ENCODE data around the gene GADD45A. TPM values are rescaled to one million over a fixed set of nuclear protein-coding genes. Genes with fewer than 3 reads are reported as not detected.
A peak's percentile ranks its signal among the peaks of the same experiment; 100 is the strongest.

Gene GADD45A
- total RNA-seq, 6 experiments from 2014 or later = 80.3 to 93.2 (median 83.8) TPM

DNA sequence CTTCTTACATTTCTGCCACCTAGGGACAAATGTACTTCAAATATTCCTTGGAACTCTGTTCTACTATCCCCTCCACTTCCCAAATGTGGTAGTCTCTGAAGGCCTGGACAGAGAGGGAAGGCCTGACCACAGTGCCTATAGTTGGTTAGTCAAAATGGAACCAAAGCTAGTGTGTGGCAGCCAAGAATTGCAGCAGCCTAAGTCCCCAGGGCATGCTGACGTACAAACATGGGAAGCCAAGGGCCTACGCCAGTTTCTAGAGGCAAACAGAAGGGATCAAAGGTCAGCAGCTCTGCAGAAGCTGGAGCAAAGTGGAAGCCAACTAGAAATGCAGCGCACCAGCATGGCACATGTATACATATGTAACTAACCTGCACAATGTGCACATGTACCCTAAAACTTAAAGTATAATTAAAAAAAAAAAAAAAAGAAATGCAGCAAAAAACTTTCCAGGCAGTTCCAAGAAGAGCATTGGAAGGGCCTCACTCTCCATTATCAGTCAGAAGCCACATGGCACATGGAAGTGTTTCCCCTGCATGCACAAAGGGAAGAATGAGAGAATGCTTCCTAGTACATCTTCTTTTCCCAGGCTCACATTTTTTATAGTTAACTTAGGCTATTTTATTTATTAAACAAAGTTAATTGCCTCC, 39.4 kb upstream of the GADD45A start:
- no peak overlapping the region for H3K27ac Mint-ChIP-seq
- no peaks in the 10 kb centered on the region for H3K9me3 Mint-ChIP-seq
- H3K4me3 Mint-ChIP-seq = no peak overlapping the region
- no peaks in the 10 kb centered on the region for H3K36me3 Mint-ChIP-seq (ENCODE audit: low read depth)
- TF ChIP-seq, protein P1, sequence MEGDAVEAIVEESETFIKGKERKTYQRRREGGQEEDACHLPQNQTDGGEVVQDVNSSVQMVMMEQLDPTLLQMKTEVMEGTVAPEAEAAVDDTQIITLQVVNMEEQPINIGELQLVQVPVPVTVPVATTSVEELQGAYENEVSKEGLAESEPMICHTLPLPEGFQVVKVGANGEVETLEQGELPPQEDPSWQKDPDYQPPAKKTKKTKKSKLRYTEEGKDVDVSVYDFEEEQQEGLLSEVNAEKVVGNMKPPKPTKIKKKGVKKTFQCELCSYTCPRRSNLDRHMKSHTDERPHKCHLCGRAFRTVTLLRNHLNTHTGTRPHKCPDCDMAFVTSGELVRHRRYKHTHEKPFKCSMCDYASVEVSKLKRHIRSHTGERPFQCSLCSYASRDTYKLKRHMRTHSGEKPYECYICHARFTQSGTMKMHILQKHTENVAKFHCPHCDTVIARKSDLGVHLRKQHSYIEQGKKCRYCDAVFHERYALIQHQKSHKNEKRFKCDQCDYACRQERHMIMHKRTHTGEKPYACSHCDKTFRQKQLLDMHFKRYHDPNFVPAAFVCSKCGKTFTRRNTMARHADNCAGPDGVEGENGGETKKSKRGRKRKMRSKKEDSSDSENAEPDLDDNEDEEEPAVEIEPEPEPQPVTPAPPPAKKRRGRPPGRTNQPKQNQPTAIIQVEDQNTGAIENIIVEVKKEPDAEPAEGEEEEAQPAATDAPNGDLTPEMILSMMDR (IDR thresholded peaks at IDR 0.05) = no peak
- no peaks in the 10 kb centered on the region for H3K27me3 Mint-ChIP-seq (ENCODE audit: insufficient read depth)
- no peak for DNase-seq
- H3K4me1 Mint-ChIP-seq (ENCODE audit: low read depth) = no peaks in the 10 kb centered on the region; the same call in 1 of the 2 replicates

DNA sequence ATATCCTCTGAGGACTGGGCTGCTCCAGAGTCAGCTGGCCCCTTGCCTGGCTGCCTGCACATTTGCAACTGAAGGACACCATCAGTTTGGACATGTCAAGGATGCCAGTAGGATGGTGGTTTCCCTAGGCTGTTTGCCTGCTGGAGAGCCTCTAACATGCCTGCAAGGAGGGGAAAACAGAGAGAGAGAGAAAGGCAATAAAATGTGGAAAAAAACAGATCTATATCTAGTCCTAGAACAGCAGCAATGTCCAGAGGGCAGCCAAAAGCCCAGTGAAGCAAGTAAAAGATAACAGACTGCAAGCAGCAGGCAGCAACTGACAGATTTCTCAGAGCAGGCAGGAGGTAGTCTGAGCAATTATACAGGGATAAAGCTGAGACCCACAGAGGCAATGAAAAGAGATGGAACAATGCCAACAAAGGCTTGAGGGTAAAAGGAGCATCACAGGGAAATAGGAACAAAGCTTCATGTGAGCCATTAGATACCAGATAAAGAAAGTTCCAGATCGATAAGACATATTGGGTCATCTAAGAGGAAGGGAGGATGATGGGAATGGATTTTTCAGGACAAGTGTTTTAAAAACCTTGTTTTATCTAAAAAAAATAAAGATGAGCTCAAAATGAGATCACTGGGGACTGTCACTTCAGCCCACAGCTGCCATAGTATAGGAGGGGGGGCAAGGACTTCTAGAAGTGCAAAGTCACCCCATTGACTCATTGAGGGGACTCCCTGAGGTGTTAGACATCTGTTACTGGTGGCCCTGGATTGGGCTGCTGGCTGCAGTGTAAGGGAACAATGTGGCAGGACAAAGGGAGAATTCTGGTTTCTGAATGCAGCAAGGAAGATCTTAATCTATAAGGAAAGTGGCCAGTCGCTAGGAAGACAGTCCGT, 38.6 kb upstream of the GADD45A start:
- Mint-ChIP-seq H3K27me3 (ENCODE audit: insufficient read depth) (no peaks in the 10 kb centered on the region), H3K36me3 (ENCODE audit: low read depth) (no peaks in the 10 kb centered on the region), H3K4me3 (no peak overlapping the region), H3K9me3 (no peaks in the 10 kb centered on the region), H3K4me1 (ENCODE audit: low read depth) (no peaks in the 10 kb centered on the region; the same call in 1 of the 2 replicates), H3K27ac (no peak overlapping the region)
- peak; percentile 29 for DNase-seq
- TF ChIP-seq, protein P1 (IDR thresholded peaks at IDR 0.05) = no peak

DNA sequence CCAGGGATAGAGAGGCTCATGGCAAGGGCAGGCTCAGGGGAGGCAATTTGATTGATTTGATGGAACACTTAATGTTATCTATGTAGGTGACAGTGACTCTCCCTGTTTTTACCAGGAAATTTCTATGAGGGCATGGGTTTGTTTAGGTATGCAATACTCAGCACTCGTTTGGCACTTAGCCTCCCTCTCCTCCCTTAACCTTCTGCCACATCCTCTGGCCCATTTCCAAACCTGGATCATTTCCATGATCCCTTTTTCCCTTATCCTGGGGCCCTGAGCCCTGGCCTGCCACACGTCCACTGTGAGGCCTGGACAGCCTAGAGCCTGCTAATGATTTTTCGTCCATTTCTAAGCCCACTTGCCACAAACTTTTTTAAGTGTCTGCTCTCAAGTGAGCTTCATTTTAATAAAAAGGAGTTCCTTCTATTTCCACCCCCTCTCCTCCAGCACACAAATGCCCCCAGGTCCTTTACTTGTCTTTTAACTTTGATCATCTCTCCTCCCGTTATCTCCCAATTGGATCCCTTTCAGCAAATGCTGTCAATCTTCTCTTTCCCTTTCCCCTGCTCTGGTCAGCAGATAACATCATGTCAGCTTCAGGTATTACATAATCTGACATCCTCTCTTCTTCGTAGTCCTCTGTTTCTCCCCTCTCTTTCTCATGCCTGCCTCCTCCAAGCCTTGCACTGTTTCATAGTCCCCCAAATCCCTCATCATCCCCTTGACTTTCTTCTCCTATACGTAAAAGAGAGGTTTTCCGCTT, 37.8 kb upstream of the GADD45A start:
- Mint-ChIP-seq H3K4me3 (no peak overlapping the region), H3K36me3 (ENCODE audit: low read depth) (no peaks in the 10 kb centered on the region), H3K27ac (no peak overlapping the region), H3K9me3 (no peaks in the 10 kb centered on the region), H3K4me1 (ENCODE audit: low read depth) (no peaks in the 10 kb centered on the region; the same call in 1 of the 2 replicates), H3K27me3 (ENCODE audit: insufficient read depth) (no peaks in the 10 kb centered on the region)
- TF ChIP-seq, protein P1 (IDR thresholded peaks at IDR 0.05) = no peak
- no peak for DNase-seq

DNA sequence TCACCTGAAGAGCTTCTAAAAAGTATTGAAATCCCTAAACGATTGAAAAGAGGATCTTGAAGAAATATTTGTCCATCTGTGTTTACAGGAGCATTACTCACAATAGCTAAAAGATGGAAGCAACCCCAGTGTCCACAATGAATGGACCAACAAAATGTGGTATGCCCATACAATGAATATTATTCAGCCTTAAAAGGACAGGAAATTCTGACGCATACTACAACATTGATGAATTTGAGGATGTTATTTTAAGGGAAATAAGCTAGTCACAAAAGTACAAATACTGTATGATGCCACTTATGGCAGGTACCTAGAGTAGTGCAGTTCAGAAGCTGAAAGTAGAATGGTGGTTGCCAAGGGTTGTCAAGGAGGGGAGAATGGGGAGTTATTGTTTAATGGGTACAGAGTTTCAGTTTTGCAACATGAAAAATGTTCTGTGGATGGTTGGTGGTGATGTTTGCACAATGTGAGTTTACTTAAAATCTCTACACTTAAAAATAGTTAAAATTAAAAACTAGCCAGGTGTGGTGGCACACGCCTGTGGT, 37.1 kb upstream of the GADD45A start:
- no peak for DNase-seq
- H3K9me3 Mint-ChIP-seq = no peaks in the 10 kb centered on the region
- no peak overlapping the region for H3K27ac Mint-ChIP-seq
- no peak overlapping the region for H3K4me3 Mint-ChIP-seq
- peaks cover 4% of the 10 kb centered on the region for H3K4me1 Mint-ChIP-seq (ENCODE audit: low read depth)
- H3K27me3 Mint-ChIP-seq (ENCODE audit: insufficient read depth) = no peaks in the 10 kb centered on the region
- TF ChIP-seq, protein P1 (IDR thresholded peaks at IDR 0.05) = no peak
- H3K36me3 Mint-ChIP-seq (ENCODE audit: low read depth) = no peaks in the 10 kb centered on the region

DNA sequence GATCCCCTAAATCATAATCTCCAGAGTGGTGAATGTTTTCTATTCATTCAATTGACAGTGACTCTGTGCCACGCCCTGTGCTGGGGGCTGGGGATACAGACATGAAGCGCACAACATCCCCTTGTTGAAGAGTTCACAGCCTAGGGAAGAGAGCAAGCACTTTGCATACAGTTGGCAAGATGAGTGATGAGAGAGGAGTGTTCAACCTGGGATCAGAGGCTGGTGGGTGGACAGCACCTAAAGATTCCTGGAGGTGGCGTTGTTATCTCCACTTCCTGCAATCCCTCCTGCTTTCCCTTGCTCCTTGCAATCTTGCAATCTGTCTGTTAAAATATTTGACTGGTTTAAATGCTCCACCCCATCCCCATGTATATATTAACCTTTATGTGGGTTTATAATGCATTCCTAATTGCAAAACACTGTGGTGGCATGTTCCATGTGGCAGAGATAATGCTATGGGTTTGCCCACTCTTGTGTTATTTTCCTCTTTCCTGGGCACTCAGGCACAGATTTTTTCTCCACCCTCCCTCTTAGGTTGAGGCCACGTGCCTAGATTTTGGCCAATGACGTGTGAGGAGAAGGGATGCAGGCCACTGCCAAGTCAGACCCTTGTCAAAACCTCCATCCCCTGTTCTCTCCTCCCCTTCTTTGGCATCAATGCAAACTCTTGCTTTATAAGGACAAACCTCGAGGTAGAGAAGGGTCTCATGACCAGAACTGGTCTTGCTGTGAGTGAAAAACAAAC, 36.2 kb upstream of the GADD45A start:
- no peaks in the 10 kb centered on the region for H3K9me3 Mint-ChIP-seq
- no peak for DNase-seq
- peaks cover 11% of the 10 kb centered on the region for H3K4me1 Mint-ChIP-seq (ENCODE audit: low read depth)
- no peak overlapping the region for H3K4me3 Mint-ChIP-seq
- H3K27me3 Mint-ChIP-seq (ENCODE audit: insufficient read depth) = no peaks in the 10 kb centered on the region
- TF ChIP-seq, protein P1 (IDR thresholded peaks at IDR 0.05) = no peak
- H3K27ac Mint-ChIP-seq = no peak overlapping the region
- no peaks in the 10 kb centered on the region for H3K36me3 Mint-ChIP-seq (ENCODE audit: low read depth)
